ENCODE measurements around the gene PSMD7.

- TF ChIP-seq CTCF (IDR thresholded peaks at IDR 0.05; ENCODE audit: low read length) (no peak), EZH2phosphoT487 (IDR thresholded peaks at IDR 0.05; ENCODE audit: low read length) (no peak)
These were observed 6.3 kb upstream of the PSMD7 start for GRCh38 chr16:74290356-74290755.
